NCI-H510A treated with DMSO at 0.1 percent for 48 hours (cell line): Measurements from ENCODE around the gene DSE.

ENCODE experiments used
- DNase-seq: peaks from one replicate; lab custom pipeline; 2025; lab: John Stamatoyannopoulos, UW

Gene DSE

GRCh38 chr6:116387374-116387773 is 16.6 kb downstream of the DSE start:
- no peak for DNase-seq

- DNase-seq = no peak
Observed at GRCh38 chr6:116388924-116389323, 18.2 kb downstream of the DSE start.

- DNase-seq = no peak
Observed at GRCh38 chr6:116389357-116389756, 18.6 kb downstream of the DSE start.

- no peak for DNase-seq
Observed at GRCh38 chr6:116390581-116390980, 19.8 kb downstream of the DSE start.

- no peak for DNase-seq
Observed at GRCh38 chr6:116392132-116393013, 21.6 kb downstream of the DSE start.

GRCh38 chr6:116393430-116393829 is 22.7 kb downstream of the DSE start:
- DNase-seq = no peak

- no peak for DNase-seq
Observed at GRCh38 chr6:116395647-116396046, 24.9 kb downstream of the DSE start.

- DNase-seq = no peak
Observed at GRCh38 chr6:116396441-116396840, 25.7 kb downstream of the DSE start.

- no peak for DNase-seq
Observed at GRCh38 chr6:116397914-116398313, 27.2 kb downstream of the DSE start.

GRCh38 chr6:116398316-116399010 is 27.7 kb downstream of the DSE start:
- no peak for DNase-seq

GRCh38 chr6:116399287-116399686 is 28.5 kb downstream of the DSE start:
- no peak for DNase-seq

GRCh38 chr6:116400328-116400727 is 29.6 kb downstream of the DSE start:
- no peak for DNase-seq

- no peak for DNase-seq
Observed at GRCh38 chr6:116402108-116402937, 31.6 kb downstream of the DSE start.

GRCh38 chr6:116403205-116403604 is 32.5 kb downstream of the DSE start:
- no peak for DNase-seq

GRCh38 chr6:116404696-116405095 is 33.9 kb downstream of the DSE start:
- DNase-seq = no peak

- no peak for DNase-seq
Observed at GRCh38 chr6:116405138-116405537, 34.4 kb downstream of the DSE start.

- DNase-seq = no peak
Observed at GRCh38 chr6:116405652-116406356, 35.1 kb downstream of the DSE start.

- no peak for DNase-seq
Observed at GRCh38 chr6:116406678-116407345, 36.1 kb downstream of the DSE start.

GRCh38 chr6:116408491-116408890 is 37.7 kb downstream of the DSE start:
- DNase-seq = no peak

- DNase-seq = no peak
Observed at GRCh38 chr6:116409756-116410155, 39.0 kb downstream of the DSE start.

- no peak for DNase-seq
Observed at GRCh38 chr6:116411284-116411623, 40.5 kb downstream of the DSE start.
